GM10847 (cell line): Measurements from ENCODE around the gene PVALEF.

Experiments
- POLR2A ChIP-seq: IDR thresholded peaks from 2 replicates; pipeline ENCODE4 v1.6.1; 2011; ENCODE audit not compliant: insufficient read length; ENCODE audit errors: extremely low read depth

PVALEF gene

GRCh38 chr17:81125573-81126081 lies 39.7 kb upstream of the PVALEF start:
- TF ChIP-seq POLR2A = no peak

- TF ChIP-seq POLR2A = no peak
Observed at GRCh38 chr17:81126281-81127132, 38.8 kb upstream of the PVALEF start.

GRCh38 chr17:81127133-81127455 lies 38.2 kb upstream of the PVALEF start:
- no peak for TF ChIP-seq POLR2A

GRCh38 chr17:81127526-81128177 lies 37.7 kb upstream of the PVALEF start:
- no peak for TF ChIP-seq POLR2A

- TF ChIP-seq POLR2A = no peak
Observed at GRCh38 chr17:81128338-81128737, 37.0 kb upstream of the PVALEF start.

GRCh38 chr17:81128774-81129173 lies 36.5 kb upstream of the PVALEF start:
- TF ChIP-seq POLR2A = no peak

GRCh38 chr17:81129289-81129688 lies 36.0 kb upstream of the PVALEF start:
- TF ChIP-seq POLR2A = no peak

- TF ChIP-seq POLR2A = no peak
Observed at GRCh38 chr17:81129711-81130367, 35.5 kb upstream of the PVALEF start.

- no peak for TF ChIP-seq POLR2A
Observed at GRCh38 chr17:81130385-81131361, 34.6 kb upstream of the PVALEF start.

GRCh38 chr17:81131486-81132196 lies 33.7 kb upstream of the PVALEF start:
- no peak for TF ChIP-seq POLR2A

GRCh38 chr17:81132197-81132540 lies 33.1 kb upstream of the PVALEF start:
- no peak for TF ChIP-seq POLR2A

- no peak for TF ChIP-seq POLR2A
Observed at GRCh38 chr17:81132770-81133723, 32.3 kb upstream of the PVALEF start.
